HepG2 (cell line): ENCODE data around the gene L3MBTL4. TPM values are rescaled to one million over a fixed set of nuclear protein-coding genes. Genes with fewer than 3 reads are reported as not detected.

Source experiments
- ATAC-seq: fragments of 200-7000 bp; cut with Tn5 transposase; 3 replicates; pipeline ENCODE4 v1.9.1; 2020; ENCODE audit warnings: mild to moderate bottlenecking, moderate library complexity
- BruUV-seq: library from RNA; stranded (reverse); fragments of 400-500 nt; replicated peaks from 2 replicates; lab custom pipeline; 2021; lab: Mats Ljungman, UMichigan
- CTCF ChIA-PET: fragments of 300-600 bp; formaldehyde crosslinking; extraction: SDS; loops from one replicate; lab custom pipeline; 2021; ENCODE audit warnings: low total read pairs, inconsistent platforms, low intra/inter-chr PET ratio; lab: Yijun Ruan, JAX
- POLR2A ChIA-PET: fragments of 350-600 bp; sonication (Branson Sonifier 250); formaldehyde crosslinking; loops from one replicate; lab custom pipeline; 2020; ENCODE audit warnings: antibody characterized with exemption, inconsistent platforms; lab: Yijun Ruan, JAX
- DNase-seq: peaks from one replicate; pipeline ENCODE4 v3.0.0-alpha.2; 2015; ENCODE audit warnings: low spot score
- FAIRE-seq: peaks from 3 replicates; lab custom pipeline; 2011; peaks lifted over from hg19 to GRCh38; lab: Jason Lieb, UNC
- H2AFZ ChIP-seq: one replicate; pipeline ENCODE4 v1.6.1; 2011; ENCODE audit warnings: low read length, inconsistent platforms
- H3K27ac ChIP-seq: fragments of 300-600 bp; 3 replicates; pipeline ENCODE4 v1.8.0; 2011; ENCODE audit warnings: mixed run types, mild to moderate bottlenecking, mixed read lengths, low read length, inconsistent platforms; ENCODE audit not compliant: insufficient read depth; ENCODE audit errors: extremely low read length
- H3K27me3 ChIP-seq, 2 experiments: fragments of 200-600 bp in 1 of 2; 2 replicates in 1 of 2; 3 replicates in 1 of 2; pipeline versions ENCODE4 v1.6.0 to v1.8.0; 2011; ENCODE audit warnings: low read length in 2 of 2, mild to moderate bottlenecking in 2 of 2, moderate library complexity in 2 of 2, inconsistent platforms in 1 of 2; ENCODE audit not compliant: insufficient read depth in 2 of 2, control insufficient read depth in 1 of 2
- H3K36me3 ChIP-seq, 2 experiments: fragments of 200-600 bp in 1 of 2; replicated peaks in 1 of 2; 2 replicates in 1 of 2; 3 replicates in 1 of 2; pipeline versions ENCODE4 v1.5.1 to v1.8.0; 2011; ENCODE audit warnings: low read length in 2 of 2, inconsistent platforms in 1 of 2; ENCODE audit not compliant: insufficient read depth in 2 of 2, control insufficient read depth in 1 of 2
- H3K4me1 ChIP-seq: 2 replicates; pipeline ENCODE4 v1.5.1; 2012; ENCODE audit warnings: low read length, inconsistent platforms; ENCODE audit not compliant: insufficient read depth
- H3K4me2 ChIP-seq: 2 replicates; pipeline ENCODE4 v1.6.0; 2011; ENCODE audit warnings: low read depth, low read length, inconsistent platforms
- H3K4me3 ChIP-seq, 3 experiments: fragments of 200-600 bp in 1 of 3; sonication (generic), shearing (Covaris generic) in 1 of 3; replicated peaks in 1 of 3; 2 replicates each; pipeline ENCODE4 v1.5.1; 2011 to 2016; ENCODE audit warnings: low read length in 3 of 3, inconsistent platforms in 2 of 3, low read depth in 2 of 3, mild to moderate bottlenecking in 2 of 3, control low read depth in 1 of 3, mixed read lengths in 1 of 3; ENCODE audit not compliant: insufficient read depth in 1 of 3
- H3K79me2 ChIP-seq: one replicate; pipeline ENCODE4 v1.6.1; 2011; ENCODE audit warnings: low read length, inconsistent platforms; ENCODE audit not compliant: insufficient read depth
- H3K9ac ChIP-seq: 2 replicates; pipeline ENCODE4 v1.6.0; 2011; ENCODE audit warnings: mild to moderate bottlenecking, low read depth, low read length, inconsistent platforms; ENCODE audit not compliant: insufficient read depth
- H3K9me3 ChIP-seq: 2 replicates; pipeline ENCODE4 v1.5.1; 2012; ENCODE audit warnings: mild to moderate bottlenecking, low read length
- H4K20me1 ChIP-seq: 2 replicates; pipeline ENCODE4 v1.6.0; 2011; ENCODE audit warnings: inconsistent platforms, mild to moderate bottlenecking, low read length, moderate library complexity; ENCODE audit not compliant: insufficient read depth
- FOXM1 ChIP-seq: sonication (generic); formaldehyde crosslinking; IDR thresholded peaks from 2 replicates; pipeline ENCODE4 v1.5.0; 2020; ENCODE audit warnings: missing genetic modification reagents
- KLF12 ChIP-seq: sonication (generic); formaldehyde crosslinking; IDR thresholded peaks from 2 replicates; pipeline ENCODE4 v1.4.0; 2020; ENCODE audit warnings: missing genetic modification reagents, borderline replicate concordance
- RERE ChIP-seq: IDR thresholded peaks from 2 replicates; pipeline ENCODE4 v1.6.1; 2016; ENCODE audit warnings: low read depth, missing genetic modification reagents, missing compliant biosample characterization
- RFXANK ChIP-seq: IDR thresholded peaks from 2 replicates; pipeline ENCODE4 v1.6.1; 2016
- SP4 ChIP-seq: sonication (generic); formaldehyde crosslinking; IDR thresholded peaks from 2 replicates; pipeline ENCODE4 v1.8.1; 2023; ENCODE audit warnings: mild to moderate bottlenecking, missing genetic modification reagents
- ZBTB46 ChIP-seq: sonication (generic); formaldehyde crosslinking; IDR thresholded peaks from 2 replicates; pipeline ENCODE4 v1.4.0; 2020; ENCODE audit warnings: mild to moderate bottlenecking, missing genetic modification reagents, borderline replicate concordance
- ZNF138 ChIP-seq: sonication (generic); formaldehyde crosslinking; IDR thresholded peaks from 2 replicates; pipeline ENCODE4 v1.5.0; 2020; ENCODE audit warnings: mild to moderate bottlenecking, low read depth, missing genetic modification reagents
- ZNF432 ChIP-seq: sonication (generic); formaldehyde crosslinking; IDR thresholded peaks from 2 replicates; pipeline ENCODE4 v1.5.0; 2020; ENCODE audit warnings: missing genetic modification reagents, mild to moderate bottlenecking, borderline replicate concordance
- ZNF44 ChIP-seq: sonication (generic); formaldehyde crosslinking; IDR thresholded peaks from 2 replicates; pipeline ENCODE4 v1.5.1; 2020; ENCODE audit warnings: mild to moderate bottlenecking, missing genetic modification reagents
- ZNF549 ChIP-seq: sonication (generic); formaldehyde crosslinking; IDR thresholded peaks from 2 replicates; pipeline ENCODE4 v1.5.0; 2020; ENCODE audit warnings: missing genetic modification reagents
- WGBS: methylation state at CpG from one replicate; pipeline ENCODE4 v1.1.6; 2017; ENCODE audit warnings: low lambda C conversion rate; 5-methylcytosine and 5-hydroxymethylcytosine counted together
- in situ Hi-C: cut with HindIII; loops from 2 replicates; pipeline ENCODE4 v1.10.0; 2017; ENCODE audit warnings: low pct_unique_long_range_greater_than_20kb; ENCODE audit not compliant: extremely low pct_ligation_motif_present
- intact Hi-C: fragments of 100-400 bp; cut with micrococcal nuclease; formaldehyde crosslinking; loops from one replicate; pipeline ENCODE4 v1.10.0; 2022; ENCODE audit not compliant: unreplicated experiment
- polyA plus RNA-seq, 8 experiments: library from polyadenylated mRNA; depleted of rRNA in 3 of 8; stranded (reverse) in 7 of 8; unstranded in 1 of 8; fragments of >200 nt; fragmentation: Illumina TruSeq in 4 of 8; extraction: Trizol in 4 of 8; gene quantifications; 2 replicates each; pipeline versions ENCODE4 v1.2.1 to v1.2.3, GENCODE V29; 2011 to 2016; ENCODE audit warnings: low read depth in 4 of 8, missing spikeins in 1 of 8, mixed read lengths in 1 of 8; ENCODE audit not compliant: insufficient read depth in 1 of 8
- total RNA-seq, 5 experiments: library from RNA; depleted of rRNA; stranded (reverse); fragments of >200 nt; fragmentation: Illumina TruSeq; extraction: Trizol; gene quantifications; 2 replicates each; pipeline ENCODE4 v1.2.3, GENCODE V29; 2016; ENCODE audit warnings: low read depth in 1 of 5
- TF ChIP-seq, protein P1 (sequence below), 2 experiments: sonication (generic) in 1 of 2; formaldehyde crosslinking in 1 of 2; IDR thresholded peaks; 2 replicates each; pipeline versions ENCODE4 v1.6.1 to v1.9.0; 2014 to 2022; ENCODE audit warnings: antibody characterized with exemption in 1 of 2, borderline replicate concordance in 1 of 2, inconsistent platforms in 1 of 2, low read depth in 1 of 2, missing genetic modification reagents in 1 of 2

Gene L3MBTL4
- total and polyA plus RNA-seq, 2 of the 13 experiments (the other 11 are each of a cell fraction or from before 2014, with no cell fraction given) = 10.8 to 13.3 TPM

- BruUV-seq = no TSS peak
- Histone ChIP-seq H3K9ac (no peak overlapping the region), H3K27ac (no peak overlapping the region), H4K20me1 (no peaks in the 10 kb centered on the region), H2AFZ (no peak overlapping the region), H3K4me2 (no peak overlapping the region), H3K4me3 (no peak overlapping the region), H3K36me3 (peaks cover 2 to 16% of the 10 kb centered on the region in 2 experiments; a peak in 4 of 5 replicates), H3K27me3 (no peaks in the 10 kb centered on the region), H3K9me3 (no peaks in the 10 kb centered on the region), H3K79me2 (no peaks in the 10 kb centered on the region), H3K4me1 (peaks cover 18% of the 10 kb centered on the region)
- CTCF ChIA-PET = no interaction called here
- no peak for ATAC-seq
- intact Hi-C loops (loop anchor here (5.0 kb wide), 1 partner anchor 128 kb away; the partner anchor contains the start of gene L3MBTL4), in situ Hi-C loops (no loop called here)
- no peak for DNase-seq
- WGBS = 96% methylated on average over 23 of the region's 24 CpGs
- FAIRE-seq = no peak
- POLR2A ChIA-PET = no interaction called here
- no peak for TF ChIP-seq FOXM1 (CRISPR knock-in tag)
- no peak for TF ChIP-seq RERE (CRISPR knock-in tag)
- TF ChIP-seq, protein P1, sequence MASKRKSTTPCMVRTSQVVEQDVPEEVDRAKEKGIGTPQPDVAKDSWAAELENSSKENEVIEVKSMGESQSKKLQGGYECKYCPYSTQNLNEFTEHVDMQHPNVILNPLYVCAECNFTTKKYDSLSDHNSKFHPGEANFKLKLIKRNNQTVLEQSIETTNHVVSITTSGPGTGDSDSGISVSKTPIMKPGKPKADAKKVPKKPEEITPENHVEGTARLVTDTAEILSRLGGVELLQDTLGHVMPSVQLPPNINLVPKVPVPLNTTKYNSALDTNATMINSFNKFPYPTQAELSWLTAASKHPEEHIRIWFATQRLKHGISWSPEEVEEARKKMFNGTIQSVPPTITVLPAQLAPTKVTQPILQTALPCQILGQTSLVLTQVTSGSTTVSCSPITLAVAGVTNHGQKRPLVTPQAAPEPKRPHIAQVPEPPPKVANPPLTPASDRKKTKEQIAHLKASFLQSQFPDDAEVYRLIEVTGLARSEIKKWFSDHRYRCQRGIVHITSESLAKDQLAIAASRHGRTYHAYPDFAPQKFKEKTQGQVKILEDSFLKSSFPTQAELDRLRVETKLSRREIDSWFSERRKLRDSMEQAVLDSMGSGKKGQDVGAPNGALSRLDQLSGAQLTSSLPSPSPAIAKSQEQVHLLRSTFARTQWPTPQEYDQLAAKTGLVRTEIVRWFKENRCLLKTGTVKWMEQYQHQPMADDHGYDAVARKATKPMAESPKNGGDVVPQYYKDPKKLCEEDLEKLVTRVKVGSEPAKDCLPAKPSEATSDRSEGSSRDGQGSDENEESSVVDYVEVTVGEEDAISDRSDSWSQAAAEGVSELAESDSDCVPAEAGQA (IDR thresholded peaks at IDR 0.05; ENCODE audit: low read depth) = no peak
- TF ChIP-seq, protein P1 (CRISPR knock-in tag; IDR thresholded peaks at IDR 0.05; ENCODE audit: borderline replicate concordance) = no peak
- TF ChIP-seq SP4 (CRISPR knock-in tag) = no peak
- no peak for TF ChIP-seq ZBTB46
- TF ChIP-seq ZNF432 = no peak
- TF ChIP-seq ZNF549 (CRISPR knock-in tag) = no peak
- TF ChIP-seq ZNF44 (CRISPR knock-in tag) = no peak
- no peak for TF ChIP-seq ZNF138 (CRISPR knock-in tag)
- TF ChIP-seq RFXANK (CRISPR knock-in tag) = no peak
- TF ChIP-seq KLF12 (CRISPR knock-in tag) = no peak
These were observed 130.4 kb downstream of the L3MBTL4 start for GRCh38 chr18:6284300-6284699.
